GM12874 (cell line): ENCODE data around the gene ABCB10.

Experiments used
- TF ChIP-seq, protein P1 (sequence below): IDR thresholded peaks from 2 replicates; pipeline ENCODE4 v1.5.1; 2011; ENCODE audit warnings: low read depth, mild to moderate bottlenecking, control low read depth, low read length, moderate library complexity; ENCODE audit not compliant: insufficient read depth

ABCB10 gene

DNA sequence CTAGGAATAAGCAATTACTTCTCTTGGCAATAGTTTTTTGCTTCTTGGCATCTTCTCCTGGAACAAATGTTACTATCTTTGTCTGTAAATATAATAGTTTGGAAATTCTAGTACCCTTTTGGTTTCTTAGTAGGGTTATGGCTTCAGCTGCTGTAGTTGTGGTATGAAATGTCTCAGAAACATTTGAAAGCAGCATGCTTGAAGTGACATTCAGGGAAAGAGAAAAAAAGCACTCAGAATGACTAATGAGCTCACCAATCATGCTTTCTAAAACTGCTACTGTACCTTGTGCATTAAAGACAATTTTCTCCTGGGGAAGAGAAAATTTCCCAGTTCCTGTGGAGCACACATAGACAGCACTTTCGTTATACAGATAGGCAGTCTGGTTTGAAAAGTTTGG, 71.3 kb downstream of the ABCB10 start:
- TF ChIP-seq, protein P1, sequence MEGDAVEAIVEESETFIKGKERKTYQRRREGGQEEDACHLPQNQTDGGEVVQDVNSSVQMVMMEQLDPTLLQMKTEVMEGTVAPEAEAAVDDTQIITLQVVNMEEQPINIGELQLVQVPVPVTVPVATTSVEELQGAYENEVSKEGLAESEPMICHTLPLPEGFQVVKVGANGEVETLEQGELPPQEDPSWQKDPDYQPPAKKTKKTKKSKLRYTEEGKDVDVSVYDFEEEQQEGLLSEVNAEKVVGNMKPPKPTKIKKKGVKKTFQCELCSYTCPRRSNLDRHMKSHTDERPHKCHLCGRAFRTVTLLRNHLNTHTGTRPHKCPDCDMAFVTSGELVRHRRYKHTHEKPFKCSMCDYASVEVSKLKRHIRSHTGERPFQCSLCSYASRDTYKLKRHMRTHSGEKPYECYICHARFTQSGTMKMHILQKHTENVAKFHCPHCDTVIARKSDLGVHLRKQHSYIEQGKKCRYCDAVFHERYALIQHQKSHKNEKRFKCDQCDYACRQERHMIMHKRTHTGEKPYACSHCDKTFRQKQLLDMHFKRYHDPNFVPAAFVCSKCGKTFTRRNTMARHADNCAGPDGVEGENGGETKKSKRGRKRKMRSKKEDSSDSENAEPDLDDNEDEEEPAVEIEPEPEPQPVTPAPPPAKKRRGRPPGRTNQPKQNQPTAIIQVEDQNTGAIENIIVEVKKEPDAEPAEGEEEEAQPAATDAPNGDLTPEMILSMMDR, result no peak

DNA sequence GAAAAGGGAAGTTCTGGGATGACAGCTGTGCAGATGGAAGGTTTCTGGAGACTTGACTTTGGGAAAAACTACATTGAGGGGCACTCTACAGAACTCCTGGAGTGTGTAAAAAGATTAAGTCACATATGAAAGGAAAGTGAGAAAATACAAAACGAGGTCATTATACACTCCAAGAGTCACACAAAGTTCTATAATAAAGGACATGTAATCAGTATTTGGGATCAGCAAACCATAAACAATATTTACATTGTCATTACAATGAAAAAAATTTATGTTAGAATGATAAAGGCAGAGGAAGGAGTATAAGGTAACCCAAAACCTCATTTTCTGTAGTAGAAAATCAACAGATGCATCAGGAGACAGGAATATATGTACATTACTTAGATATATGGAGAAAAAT, 73.2 kb downstream of the ABCB10 start:
- TF ChIP-seq, protein P1, result no peak

DNA sequence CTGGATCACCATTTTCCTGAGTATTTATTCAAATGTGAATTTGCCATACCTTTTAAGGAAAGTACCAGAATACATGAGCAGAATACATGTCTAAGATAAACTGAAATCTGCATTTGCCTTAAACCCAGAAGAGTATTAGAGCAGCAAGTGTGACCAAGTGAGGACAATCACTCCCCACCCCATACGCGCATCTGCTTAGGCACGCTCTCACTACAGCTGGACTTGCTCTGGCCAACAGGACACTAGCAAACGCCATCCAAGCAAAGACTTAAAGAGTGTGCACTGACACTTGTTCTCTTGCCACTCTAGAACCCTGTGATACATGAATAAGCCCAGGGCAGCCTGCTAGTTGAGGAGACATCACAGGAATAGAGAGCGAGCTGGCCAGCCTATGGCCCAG, 76.0 kb downstream of the ABCB10 start:
- TF ChIP-seq, protein P1, result no peak

DNA sequence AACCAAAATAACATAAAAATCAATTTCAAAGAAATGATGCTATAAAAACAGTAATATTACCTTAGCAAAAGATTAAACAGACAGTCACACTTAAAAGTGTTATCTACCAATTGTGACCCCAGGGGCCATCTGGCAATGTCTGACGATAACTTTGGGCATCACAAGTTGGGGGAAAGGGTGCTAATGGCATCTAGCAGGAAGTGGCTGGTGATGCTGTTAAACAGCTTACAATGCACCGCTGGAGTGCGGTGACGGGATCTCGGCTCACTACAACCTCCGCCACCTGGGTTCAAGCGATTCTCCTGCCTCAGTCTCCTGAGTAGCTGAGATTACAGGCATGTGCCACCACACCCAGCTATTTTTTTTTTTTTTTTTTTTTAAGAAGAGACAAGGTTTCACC, 78.0 kb downstream of the ABCB10 start:
- TF ChIP-seq, protein P1, result no peak

DNA sequence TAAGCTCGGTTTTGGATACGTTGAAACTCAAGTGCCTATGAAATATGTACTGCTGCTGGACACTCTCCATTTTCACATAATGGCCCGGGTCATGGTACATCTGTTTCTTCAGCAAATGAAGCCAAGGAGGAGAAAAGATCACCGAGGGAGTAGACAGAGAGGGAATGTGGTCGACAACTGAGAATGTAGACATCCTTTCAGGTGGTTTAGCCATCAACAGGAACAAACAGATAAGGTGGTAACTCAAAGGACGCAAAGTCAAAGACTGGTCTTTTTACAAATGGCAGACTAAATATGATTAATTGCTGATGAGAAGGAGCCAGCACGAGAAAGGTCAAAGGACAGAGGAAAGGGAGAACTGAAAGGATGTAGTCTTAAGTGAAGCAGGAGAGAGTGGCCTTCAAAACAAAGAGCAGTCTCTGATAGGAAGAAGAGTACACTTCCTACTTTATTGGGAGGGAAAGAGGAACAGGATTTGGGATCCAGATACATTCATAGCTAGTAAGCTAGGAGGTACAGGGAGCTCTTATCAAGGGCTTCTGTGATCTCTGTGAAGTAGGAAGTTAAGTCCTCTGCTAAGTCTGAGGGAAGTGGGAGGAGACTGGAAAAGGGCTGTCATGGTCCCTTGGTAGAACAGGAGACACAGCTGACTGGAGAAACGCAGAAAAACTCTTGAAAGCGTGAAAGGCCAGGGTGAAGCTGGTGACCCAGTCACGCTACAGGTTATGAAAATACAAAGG, 78.7 kb downstream of the ABCB10 start:
- TF ChIP-seq, protein P1, result no peak

DNA sequence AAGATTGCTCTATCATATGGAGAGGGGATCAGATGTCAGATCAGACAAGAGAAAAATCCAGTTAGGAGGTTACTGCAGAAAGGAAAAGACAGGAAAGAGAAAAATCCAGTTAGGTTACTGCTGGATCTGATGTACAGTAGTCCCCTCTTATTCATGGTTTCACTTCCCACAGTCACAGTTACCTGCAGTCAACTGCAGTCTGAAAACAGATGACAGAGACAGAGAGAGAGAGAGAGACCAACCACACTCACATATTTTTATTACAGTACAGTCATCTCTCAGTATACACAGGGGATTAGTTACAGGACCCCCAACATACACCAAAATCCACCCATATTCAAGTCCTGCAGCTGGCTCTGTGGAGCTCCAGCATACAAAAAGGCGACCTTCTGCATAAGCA, 79.7 kb downstream of the ABCB10 start:
- TF ChIP-seq, protein P1, result no peak

DNA sequence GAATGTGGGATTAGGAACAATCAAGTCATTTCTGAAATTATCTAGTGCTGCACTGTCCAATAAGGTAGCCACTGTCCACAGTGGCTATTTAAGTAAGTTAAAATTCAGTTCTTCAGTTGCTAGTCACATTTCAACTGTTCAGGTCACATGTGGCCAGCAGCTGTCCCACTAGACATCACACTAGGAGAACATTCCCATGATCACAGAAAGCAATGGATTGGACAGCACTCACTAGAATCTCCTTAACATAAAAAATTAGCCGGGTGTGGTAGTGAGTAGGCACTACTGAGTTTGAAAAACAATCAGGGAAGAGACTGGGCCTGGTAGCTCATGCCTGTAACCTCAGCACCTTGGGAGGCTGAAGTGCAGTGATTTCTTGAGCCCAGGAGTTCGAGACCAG, 84.0 kb downstream of the ABCB10 start:
- TF ChIP-seq, protein P1, result no peak

DNA sequence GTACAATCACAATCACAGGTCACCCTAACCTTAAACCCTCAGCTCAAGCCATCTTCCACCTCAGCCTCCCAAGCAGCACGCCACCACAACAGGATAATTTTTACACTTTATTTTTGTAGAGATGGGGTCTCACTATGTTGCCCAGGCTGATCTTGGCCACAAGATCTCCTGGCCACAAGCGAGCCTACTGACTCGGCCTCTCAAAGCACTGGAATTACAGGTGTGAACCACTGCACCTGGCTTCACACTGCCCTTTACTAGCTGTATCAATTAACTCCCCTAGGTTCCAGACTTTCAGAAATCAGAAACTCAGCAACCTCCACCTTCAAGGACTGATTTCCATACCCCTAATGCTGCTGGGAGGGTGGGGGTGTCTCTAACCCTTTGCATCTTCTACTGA, 87.3 kb downstream of the ABCB10 start:
- TF ChIP-seq, protein P1, result no peak
